Right atrium auricular region (tissue), 2 donors: ENCODE measurements around the gene FBXL4. TPM values are rescaled to one million over a fixed set of nuclear protein-coding genes. Genes with fewer than 3 reads are reported as not detected.

Experiments
- DNase-seq: peaks from one replicate; pipeline ENCODE4 v3.0.0-alpha.2; 2019; ENCODE audit warnings: low spot score
- H3K27ac ChIP-seq, 2 donors: fragments of 200-600 bp; sonication (generic); 1 replicate in 1 of 2; 2 replicates in 1 of 2; pipeline ENCODE4 v1.5.1; 2016 to 2019
- H3K27me3 ChIP-seq, 2 donors: fragments of 200-600 bp; sonication (generic); one replicate each; pipeline versions ENCODE4 v1.5.1 to v1.6.0; 2017 to 2019
- H3K36me3 ChIP-seq: fragments of 200-600 bp; sonication (generic); one replicate; pipeline ENCODE4 v1.5.1; 2016
- H3K4me1 ChIP-seq, 2 donors: fragments of 200-600 bp; sonication (generic); one replicate each; pipeline versions ENCODE4 v1.5.1 to v1.6.0; 2017 to 2019
- H3K4me3 ChIP-seq, 2 donors: fragments of 200-600 bp; sonication (generic); 1 replicate in 1 of 2; 2 replicates in 1 of 2; pipeline ENCODE4 v1.5.1; 2017 to 2019; ENCODE audit warnings: mild to moderate bottlenecking in 1 of 2, moderate library complexity in 1 of 2
- H3K9me3 ChIP-seq, 2 donors: fragments of 200-600 bp; sonication (generic); one replicate each; pipeline ENCODE4 v1.5.1; 2019
- CTCF ChIP-seq, 2 donors: fragments of 200-600 bp; sonication (generic); IDR thresholded peaks; one replicate each; pipeline ENCODE4 v1.5.1; 2019; ENCODE audit warnings: antibody characterized with exemption in 2 of 2
- total RNA-seq, 2 donors: library from RNA; depleted of rRNA; stranded (reverse); fragments of >200 nt; gene quantifications; one replicate each; pipeline ENCODE4 v1.1.0, GENCODE V29; 2016

FBXL4 gene
- total RNA-seq, 2 donors from 2014 or later, result 20.6 to 22.6 TPM

GRCh38 chr6:98843271-98844243 is 104.2 kb downstream of the FBXL4 start:
- no peaks in the 10 kb centered on the region for H3K9me3 ChIP-seq
- H3K36me3 ChIP-seq, result no peaks in the 10 kb centered on the region
- H3K27ac ChIP-seq, result no peak overlapping the region
- peaks cover 0 to 41% of the 10 kb centered on the region in 2 donors for H3K4me1 ChIP-seq
- H3K4me3 ChIP-seq, result no peak overlapping the region
- peaks cover 43 to 50% of the 10 kb centered on the region in 2 donors for H3K27me3 ChIP-seq
- no peak for TF ChIP-seq CTCF (IDR thresholded peaks at IDR 0.05)
- no peak for DNase-seq

- Histone ChIP-seq H3K4me1 (peaks cover 0 to 31% of the 10 kb centered on the region in 2 donors), H3K27ac (no peak overlapping the region), H3K9me3 (no peaks in the 10 kb centered on the region), H3K4me3 (no peak overlapping the region), H3K36me3 (no peaks in the 10 kb centered on the region), H3K27me3 (peaks cover 52 to 60% of the 10 kb centered on the region in 2 donors)
- no peak for DNase-seq
- TF ChIP-seq CTCF (IDR thresholded peaks at IDR 0.05), result no peak
Measured at GRCh38 chr6:98842342-98843180, 105.2 kb downstream of the FBXL4 start.

- no peak overlapping the region for H3K4me3 ChIP-seq
- no peaks in the 10 kb centered on the region for H3K9me3 ChIP-seq
- H3K27ac ChIP-seq, result no peak overlapping the region
- H3K27me3 ChIP-seq, result peaks cover 60 to 67% of the 10 kb centered on the region in 2 donors
- no peaks in the 10 kb centered on the region for H3K36me3 ChIP-seq
- DNase-seq, result no peak
- no peak for TF ChIP-seq CTCF (IDR thresholded peaks at IDR 0.05)
- peaks cover 0 to 28% of the 10 kb centered on the region in 2 donors for H3K4me1 ChIP-seq
Measured at GRCh38 chr6:98841621-98842341, 106.0 kb downstream of the FBXL4 start.

GRCh38 chr6:98840996-98841513 is 106.7 kb downstream of the FBXL4 start:
- H3K4me1 ChIP-seq, result peaks cover 0 to 29% of the 10 kb centered on the region in 2 donors
- no peak overlapping the region for H3K27ac ChIP-seq
- no peak for TF ChIP-seq CTCF (IDR thresholded peaks at IDR 0.05)
- H3K36me3 ChIP-seq, result no peaks in the 10 kb centered on the region
- H3K27me3 ChIP-seq, result peaks cover 67 to 74% of the 10 kb centered on the region in 2 donors
- no peaks in the 10 kb centered on the region for H3K9me3 ChIP-seq
- no peak for DNase-seq
- H3K4me3 ChIP-seq, result no peak overlapping the region

GRCh38 chr6:98840385-98840784 is 107.4 kb downstream of the FBXL4 start:
- peaks cover 0 to 31% of the 10 kb centered on the region in 2 donors for H3K4me1 ChIP-seq
- no peak for DNase-seq
- no peaks in the 10 kb centered on the region for H3K36me3 ChIP-seq
- H3K27me3 ChIP-seq, result peaks cover 73 to 81% of the 10 kb centered on the region in 2 donors
- H3K4me3 ChIP-seq, result no peak overlapping the region
- TF ChIP-seq CTCF (IDR thresholded peaks at IDR 0.05), result no peak
- no peaks in the 10 kb centered on the region for H3K9me3 ChIP-seq
- no peak overlapping the region for H3K27ac ChIP-seq
